Activated naive CD8-positive, alpha-beta T cell treated with anti-CD3 and anti-CD28 coated beads, Interleukin-2, amount 50 U/mL, for 16 hours (primary cell): ENCODE measurements around the gene IL4.
"Not testable (repeated sequence)": the region's sequence is repeated elsewhere in the genome, so short reads cannot be mapped to it uniquely, and the experiment has no call there.

ENCODE experiments used
- DNase-seq: peaks from one replicate; pipeline ENCODE4 v3.0.0-alpha.2; 2020; ENCODE audit warnings: low read depth, low spot score

Gene IL4

GRCh38 chr5:132674671-132675506 is 1.1 kb downstream of the IL4 start:
- no peak for DNase-seq

- no peak for DNase-seq
Measured at GRCh38 chr5:132675936-132676689, 2.3 kb downstream of the IL4 start.

- DNase-seq = no peak
Measured at GRCh38 chr5:132677191-132677590, 3.4 kb downstream of the IL4 start.

GRCh38 chr5:132677682-132678400 is 4.1 kb downstream of the IL4 start:
- DNase-seq = no peak

GRCh38 chr5:132678735-132679134 is 4.9 kb downstream of the IL4 start:
- no peak for DNase-seq

- no peak for DNase-seq
Measured at GRCh38 chr5:132679166-132679565, 5.4 kb downstream of the IL4 start.

- no peak for DNase-seq
Measured at GRCh38 chr5:132679717-132680380, 6.1 kb downstream of the IL4 start.

GRCh38 chr5:132680780-132681475 is 7.1 kb downstream of the IL4 start:
- DNase-seq = no peak

- DNase-seq = no peak
Measured at GRCh38 chr5:132681476-132681831, 7.7 kb downstream of the IL4 start.

GRCh38 chr5:132681983-132682382 is 8.2 kb downstream of the IL4 start:
- DNase-seq = no peak

GRCh38 chr5:132684491-132684890 is 10.7 kb downstream of the IL4 start:
- no peak for DNase-seq

GRCh38 chr5:132684922-132685720 is 11.3 kb downstream of the IL4 start:
- DNase-seq = no peak

- DNase-seq = no peak
Measured at GRCh38 chr5:132686193-132686592, 12.4 kb downstream of the IL4 start.

- no peak for DNase-seq
Measured at GRCh38 chr5:132687995-132688394, 14.2 kb downstream of the IL4 start.

- DNase-seq = no peak
Measured at GRCh38 chr5:132688536-132689339, 14.9 kb downstream of the IL4 start.

- DNase-seq = no peak
Measured at GRCh38 chr5:132689513-132689912, 15.7 kb downstream of the IL4 start.

GRCh38 chr5:132690156-132690555 is 16.4 kb downstream of the IL4 start:
- DNase-seq = no peak

GRCh38 chr5:132691755-132692631 is 18.2 kb downstream of the IL4 start:
- DNase-seq = not testable (repeated sequence)

GRCh38 chr5:132692632-132692967 is 18.8 kb downstream of the IL4 start:
- DNase-seq = no peak
